T-cell (primary cell): ENCODE results near the gene CHRNB1. TPM values are rescaled to one million over a fixed set of nuclear protein-coding genes. Genes with fewer than 3 reads are reported as not detected.

ENCODE experiments used
- ATAC-seq, 4 experiments: fragments of 200-7000 bp in 3 of 4; fragments of 150-1000 bp in 1 of 4; cut with Tn5 transposase; replicated peaks in 1 of 4; 1 replicate in 3 of 4; 2 replicates in 1 of 4; pipeline ENCODE4 v1.10.0; 2021; ENCODE audit warnings: moderate library complexity in 3 of 4, mild to moderate bottlenecking in 2 of 4, moderate number of reproducible peaks in 1 of 4
- CTCF ChIA-PET, 2 donors: fragments of 300-600 bp; sonication (Branson Sonifier 250); formaldehyde crosslinking; loops; one replicate each; lab custom pipeline; 2022; ENCODE audit warnings: antibody characterized with exemption in 2 of 2; lab: Charles Lee
- POLR2A ChIA-PET, 2 donors: fragments of 300-600 bp; sonication (Branson Sonifier 250); formaldehyde crosslinking; loops; one replicate each; lab custom pipeline; 2022; ENCODE audit warnings: antibody characterized with exemption in 2 of 2; lab: Charles Lee
- DNase-seq, 35 experiments: peaks; one replicate each; pipeline versions ENCODE4 v3.0.0 to v3.0.0-alpha.2; 2013 to 2023
- H3K27ac ChIP-seq: one replicate; pipeline ENCODE4 v1.5.1; 2013; ENCODE audit warnings: low read length
- H3K27me3 ChIP-seq, 2 experiments: replicated peaks in 1 of 2; 1 replicate in 1 of 2; 2 replicates in 1 of 2; pipeline versions ENCODE4 v1.6.1 to v1.7.0; 2013; ENCODE audit warnings: low read length in 1 of 2, mixed read lengths in 1 of 2; ENCODE audit not compliant: control insufficient read depth in 2 of 2, insufficient read depth in 2 of 2; ENCODE audit errors: extremely low read depth in 1 of 2
- H3K36me3 ChIP-seq, 2 donors: 1 replicate in 1 of 2; 2 replicates in 1 of 2; pipeline versions ENCODE4 v1.6.1 to v1.7.0; 2013; ENCODE audit warnings: low read length in 1 of 2; ENCODE audit not compliant: control insufficient read depth in 2 of 2, insufficient read depth in 1 of 2; ENCODE audit errors: extremely low read depth in 1 of 2
- H3K4me1 ChIP-seq, 2 experiments: 1 replicate in 1 of 2; 2 replicates in 1 of 2; pipeline versions ENCODE4 v1.6.1 to v1.7.0; 2013; ENCODE audit warnings: low read length in 2 of 2, mixed read lengths in 1 of 2; ENCODE audit not compliant: insufficient read depth in 2 of 2, control insufficient read depth in 1 of 2; ENCODE audit errors: extremely low read depth in 1 of 2
- H3K4me3 ChIP-seq, 2 donors: 1 replicate in 1 of 2; 2 replicates in 1 of 2; pipeline versions ENCODE4 v1.5.1 to v1.7.0; 2013; ENCODE audit warnings: mild to moderate bottlenecking in 2 of 2, low read length in 1 of 2, moderate library complexity in 1 of 2; ENCODE audit not compliant: control insufficient read depth in 1 of 2; ENCODE audit errors: extremely low read depth in 1 of 2
- H3K9me3 ChIP-seq: 2 replicates; pipeline ENCODE4 v1.7.0; 2013
- H3K27ac Mint-ChIP-seq, 2 donors: one replicate each; pipeline ENCODE4 v1.8.0; 2020 to 2021; ENCODE audit warnings: mild to moderate bottlenecking in 2 of 2, mixed read lengths in 2 of 2
- H3K27me3 Mint-ChIP-seq, 2 donors: one replicate each; pipeline ENCODE4 v1.8.0; 2021 to 2022; ENCODE audit warnings: mixed read lengths in 2 of 2
- H3K36me3 Mint-ChIP-seq: one replicate; pipeline ENCODE4 v1.8.0; 2021; ENCODE audit warnings: mixed read lengths
- H3K4me1 Mint-ChIP-seq, 3 donors: one replicate each; pipeline ENCODE4 v1.8.0; 2020 to 2022; ENCODE audit warnings: mixed read lengths in 3 of 3, mild to moderate bottlenecking in 1 of 3
- H3K4me3 Mint-ChIP-seq, 3 donors: one replicate each; pipeline ENCODE4 v1.8.0; 2020 to 2022; ENCODE audit warnings: mild to moderate bottlenecking in 3 of 3, mixed read lengths in 3 of 3, moderate library complexity in 3 of 3
- H3K9me3 Mint-ChIP-seq, 3 donors: one replicate each; pipeline ENCODE4 v1.8.0; 2020 to 2022; ENCODE audit warnings: mixed read lengths in 3 of 3
- WGBS: methylation state at CpG from one replicate; pipeline ENCODE4 v1.1.5; 2013; ENCODE audit warnings: missing lambda C conversion rate; ENCODE audit not compliant: insufficient coverage; 5-methylcytosine and 5-hydroxymethylcytosine counted together
- total RNA-seq, 35 experiments: library from RNA in 6 of 35; stranded (reverse) in 6 of 35; fragments of 120-200 nt in 1 of 35; gene quantifications; one replicate each; pipeline versions ENCODE4 v1.2.1 to v1.2.4 and lab custom pipeline; 2013 to 2026

The CHRNB1 gene
- total RNA-seq, 5 donors from 2014 or later (not counting 1 experiment from before 2014, with no cell fraction given) = 6.6 to 12.0 (median 11.0) TPM

DNA sequence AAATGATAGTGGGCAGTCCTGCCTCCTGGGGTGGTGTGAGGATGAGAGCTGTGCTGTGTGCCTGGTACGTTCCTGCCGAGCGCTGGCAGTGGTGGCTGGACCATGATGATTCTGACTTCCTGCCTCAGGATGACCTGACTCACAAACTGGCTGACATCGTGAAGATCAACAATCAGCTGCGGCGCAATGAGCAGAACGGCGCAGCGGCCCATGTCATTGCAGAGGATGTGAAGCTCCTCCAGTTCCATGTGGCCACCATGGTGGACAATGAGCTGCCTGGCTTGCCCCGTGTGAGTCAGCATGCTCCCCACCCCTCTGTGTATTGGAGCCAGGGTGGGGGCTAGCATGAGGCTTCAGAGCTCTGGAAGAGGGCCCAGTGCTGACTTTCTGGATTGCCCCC is 52.4 kb downstream of the CHRNB1 start:
- no peaks in the 10 kb centered on the region for H3K9me3 Mint-ChIP-seq
- CTCF ChIA-PET = no interaction called here
- Histone ChIP-seq H3K27ac (no peak overlapping the region), H3K4me3 (no peak overlapping the region), H3K9me3 (no peaks in the 10 kb centered on the region), H3K36me3 (peaks cover 23 to 86% of the 10 kb centered on the region in 2 donors), H3K27me3 (no peaks in the 10 kb centered on the region), H3K4me1 (peaks cover 0 to 9% of the 10 kb centered on the region in 2 experiments)
- ATAC-seq = peak in 1 of 4 experiments; percentile 2
- H3K27me3 Mint-ChIP-seq = no peaks in the 10 kb centered on the region
- 97% methylated on average over 9 of the region's 10 CpGs for WGBS
- peak overlapping the region in 1 of 2 donors; percentile 39 for H3K27ac Mint-ChIP-seq
- POLR2A ChIA-PET = no interaction called here
- no peak overlapping the region for H3K4me3 Mint-ChIP-seq
- no peak for DNase-seq
- peaks cover 19 to 29% (median 22%) of the 10 kb centered on the region in 3 donors for H3K4me1 Mint-ChIP-seq
- peaks cover 65% of the 10 kb centered on the region for H3K36me3 Mint-ChIP-seq

- Mint-ChIP-seq H3K4me1 (peaks cover 17 to 27% (median 19%) of the 10 kb centered on the region in 3 donors), H3K27me3 (no peaks in the 10 kb centered on the region), H3K4me3 (no peak overlapping the region), H3K9me3 (no peaks in the 10 kb centered on the region), H3K27ac (no peak overlapping the region), H3K36me3 (peaks cover 68% of the 10 kb centered on the region)
- H3K36me3 ChIP-seq = peaks cover 27 to 88% of the 10 kb centered on the region in 2 donors
- H3K4me1 ChIP-seq = peaks cover 0 to 5% of the 10 kb centered on the region in 2 experiments
- DNase-seq (no peak), ATAC-seq (no peak)
- H3K4me3 ChIP-seq = no peak overlapping the region
- H3K9me3 ChIP-seq = no peaks in the 10 kb centered on the region
- ChIA-PET POLR2A (no interaction called here), CTCF (no interaction called here)
- H3K27ac ChIP-seq = no peak overlapping the region
- no peaks in the 10 kb centered on the region for H3K27me3 ChIP-seq
- WGBS = 100% methylated on average over 9 of the region's 14 CpGs
Observed at GRCh38 chr17:7497636-7498035, 52.8 kb downstream of the CHRNB1 start.

DNA sequence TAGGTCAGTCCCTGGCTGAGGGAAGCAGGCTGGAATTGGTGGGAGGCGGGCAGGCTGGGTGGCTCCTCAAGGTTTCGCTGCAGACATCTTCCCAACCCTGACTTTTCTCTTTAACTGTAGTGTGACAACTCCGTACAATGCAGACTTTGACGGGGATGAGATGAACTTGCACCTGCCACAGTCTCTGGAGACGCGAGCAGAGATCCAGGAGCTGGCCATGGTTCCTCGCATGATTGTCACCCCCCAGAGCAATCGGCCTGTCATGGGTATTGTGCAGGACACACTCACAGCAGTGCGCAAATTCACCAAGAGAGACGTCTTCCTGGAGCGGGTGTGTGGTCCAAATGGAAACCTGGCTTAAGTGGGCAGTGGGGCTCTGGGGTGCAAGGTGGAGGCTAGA is 54.3 kb downstream of the CHRNB1 start:
- Mint-ChIP-seq H3K9me3 (no peaks in the 10 kb centered on the region), H3K27me3 (no peaks in the 10 kb centered on the region), H3K36me3 (peaks cover 70% of the 10 kb centered on the region), H3K4me3 (peak overlapping the region in 1 of 3 donors; percentile 28), H3K27ac (peak overlapping the region in 1 of 2 donors; percentile 28), H3K4me1 (peaks cover 5 to 12% (median 5%) of the 10 kb centered on the region in 3 donors)
- H3K27ac ChIP-seq = no peak overlapping the region
- no peaks in the 10 kb centered on the region for H3K4me1 ChIP-seq
- WGBS = 86% methylated on average over 10 of the region's 11 CpGs
- H3K9me3 ChIP-seq = no peaks in the 10 kb centered on the region
- H3K36me3 ChIP-seq = peaks cover 32 to 89% of the 10 kb centered on the region in 2 donors
- no peak for DNase-seq
- H3K27me3 ChIP-seq = no peaks in the 10 kb centered on the region
- POLR2A ChIA-PET = no interaction called here
- H3K4me3 ChIP-seq = no peak overlapping the region
- no peak for ATAC-seq
- CTCF ChIA-PET = no interaction called here

DNA sequence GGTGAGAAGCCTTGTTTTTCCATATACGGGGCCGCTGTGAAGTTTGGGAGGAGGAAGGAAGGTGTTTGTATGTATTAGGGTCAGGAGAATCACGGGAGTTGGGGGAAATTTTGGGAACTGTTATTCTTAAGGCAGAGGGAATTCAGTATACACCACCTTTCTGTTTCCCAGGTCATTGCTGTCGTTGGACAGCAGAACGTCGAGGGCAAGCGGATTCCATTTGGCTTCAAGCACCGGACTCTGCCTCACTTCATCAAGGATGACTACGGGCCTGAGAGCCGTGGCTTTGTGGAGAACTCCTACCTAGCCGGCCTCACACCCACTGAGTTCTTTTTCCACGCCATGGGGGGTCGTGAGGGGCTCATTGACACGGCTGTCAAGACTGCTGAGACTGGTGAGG is 56.9 kb downstream of the CHRNB1 start:
- 87% methylated on average over 11 of the region's 14 CpGs for WGBS
- POLR2A ChIA-PET = no interaction called here
- no peaks in the 10 kb centered on the region for H3K4me1 ChIP-seq
- Mint-ChIP-seq H3K27me3 (no peaks in the 10 kb centered on the region), H3K36me3 (peaks cover 66% of the 10 kb centered on the region), H3K4me1 (peaks cover 0 to 10% (median 0%) of the 10 kb centered on the region in 3 donors), H3K9me3 (no peaks in the 10 kb centered on the region), H3K4me3 (no peak overlapping the region), H3K27ac (no peak overlapping the region)
- no peak for ATAC-seq
- no peak overlapping the region for H3K27ac ChIP-seq
- H3K4me3 ChIP-seq = no peak overlapping the region
- H3K27me3 ChIP-seq = no peaks in the 10 kb centered on the region
- no peak for DNase-seq
- no peaks in the 10 kb centered on the region for H3K9me3 ChIP-seq
- peaks cover 35 to 94% of the 10 kb centered on the region in 2 donors for H3K36me3 ChIP-seq
- CTCF ChIA-PET = no interaction called here

DNA sequence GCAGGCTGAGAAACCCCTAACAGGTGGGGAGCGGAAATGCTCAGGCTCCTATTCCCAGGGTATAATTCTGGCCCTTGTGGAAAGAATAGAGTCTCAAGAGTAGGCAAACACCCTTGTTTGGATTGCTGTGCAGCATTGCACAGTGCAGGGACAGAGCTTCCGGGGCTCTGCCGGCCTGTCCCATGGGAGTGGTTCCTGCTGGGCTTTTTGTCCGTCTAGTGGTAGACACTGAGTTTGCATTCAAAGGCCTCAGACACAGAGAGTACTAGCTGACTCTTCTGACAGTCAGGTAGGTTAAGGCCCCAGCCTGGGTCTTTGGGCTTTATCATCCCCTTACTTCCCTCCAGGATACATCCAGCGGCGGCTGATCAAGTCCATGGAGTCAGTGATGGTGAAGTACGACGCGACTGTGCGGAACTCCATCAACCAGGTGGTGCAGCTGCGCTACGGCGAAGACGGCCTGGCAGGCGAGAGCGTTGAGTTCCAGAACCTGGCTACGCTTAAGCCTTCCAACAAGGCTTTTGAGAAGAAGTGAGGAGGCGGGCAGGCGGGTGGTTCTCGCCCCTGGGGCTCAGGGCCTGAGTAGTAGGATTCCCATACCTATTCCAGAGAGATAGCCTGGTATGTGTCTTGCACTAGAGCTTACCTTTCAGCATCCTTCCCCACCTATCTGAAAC is 57.4 kb downstream of the CHRNB1 start:
- Mint-ChIP-seq H3K27me3 (no peaks in the 10 kb centered on the region), H3K4me1 (peaks cover 0 to 10% (median 0%) of the 10 kb centered on the region in 3 donors), H3K4me3 (no peak overlapping the region), H3K27ac (no peak overlapping the region), H3K9me3 (no peaks in the 10 kb centered on the region), H3K36me3 (peaks cover 62% of the 10 kb centered on the region)
- H3K4me1 ChIP-seq = no peaks in the 10 kb centered on the region
- no peak overlapping the region for H3K4me3 ChIP-seq
- 93% methylated on average over 13 of the region's 20 CpGs for WGBS
- DNase-seq (no peak), ATAC-seq (peak in 1 of 4 experiments; percentile 6)
- H3K27me3 ChIP-seq = no peaks in the 10 kb centered on the region
- ChIA-PET POLR2A (interaction anchor here in 1 of 2 donors (0.5 kb wide), 1 partner anchor 24 kb away, joined by 3 read pairs; no protein-coding TSS in a partner anchor), CTCF (interaction anchor here (0.5 to 1.3 kb wide), 2 partner anchors 66 to 514 kb away, joined by 5 to 6 read pairs; no protein-coding TSS in a partner anchor)
- H3K9me3 ChIP-seq = no peaks in the 10 kb centered on the region
- H3K36me3 ChIP-seq = peaks cover 38 to 94% of the 10 kb centered on the region in 2 donors
- no peak overlapping the region for H3K27ac ChIP-seq

GRCh38 chr17:7502987-7503386 is 58.1 kb downstream of the CHRNB1 start:
- Histone ChIP-seq H3K36me3 (peaks cover 40 to 93% of the 10 kb centered on the region in 2 donors), H3K9me3 (no peaks in the 10 kb centered on the region), H3K27me3 (no peaks in the 10 kb centered on the region), H3K4me1 (no peaks in the 10 kb centered on the region), H3K4me3 (no peak overlapping the region), H3K27ac (no peak overlapping the region)
- no peaks in the 10 kb centered on the region for H3K9me3 Mint-ChIP-seq
- peaks cover 0 to 10% (median 0%) of the 10 kb centered on the region in 3 donors for H3K4me1 Mint-ChIP-seq
- H3K27me3 Mint-ChIP-seq = no peaks in the 10 kb centered on the region
- peak in 1 of 4 experiments; percentile 34 for ATAC-seq
- H3K27ac Mint-ChIP-seq = no peak overlapping the region
- peaks cover 59% of the 10 kb centered on the region for H3K36me3 Mint-ChIP-seq
- H3K4me3 Mint-ChIP-seq = no peak overlapping the region
- POLR2A ChIA-PET = interaction anchor here in 1 of 2 donors (0.5 kb wide), 1 partner anchor 23 kb away, joined by 3 read pairs; no protein-coding TSS in a partner anchor
- CTCF ChIA-PET = interaction anchor here (0.5 to 1.3 kb wide), 3 partner anchors 57 to 513 kb away, joined by 4 to 6 read pairs (median 5); no protein-coding TSS in a partner anchor
- WGBS = 96% methylated on average over 13 of the region's 14 CpGs
- peak in 2 of 35 experiments; percentile 22 to 23 for DNase-seq
